GM20431 (cell line): Measurements from ENCODE around the gene PCNX2.
"Not testable (repeated sequence)": the region's sequence is repeated elsewhere in the genome, so short reads cannot be mapped to it uniquely, and the experiment has no call there.

Experiments
- in situ Hi-C: fragments of 300-500 bp; cut with MseI, MboI; formaldehyde crosslinking; loops from one replicate; pipeline ENCODE4 v1.15.0; 2020; ENCODE audit warnings: low sequenced_read_pairs; ENCODE audit not compliant: unreplicated experiment

Gene PCNX2

DNA sequence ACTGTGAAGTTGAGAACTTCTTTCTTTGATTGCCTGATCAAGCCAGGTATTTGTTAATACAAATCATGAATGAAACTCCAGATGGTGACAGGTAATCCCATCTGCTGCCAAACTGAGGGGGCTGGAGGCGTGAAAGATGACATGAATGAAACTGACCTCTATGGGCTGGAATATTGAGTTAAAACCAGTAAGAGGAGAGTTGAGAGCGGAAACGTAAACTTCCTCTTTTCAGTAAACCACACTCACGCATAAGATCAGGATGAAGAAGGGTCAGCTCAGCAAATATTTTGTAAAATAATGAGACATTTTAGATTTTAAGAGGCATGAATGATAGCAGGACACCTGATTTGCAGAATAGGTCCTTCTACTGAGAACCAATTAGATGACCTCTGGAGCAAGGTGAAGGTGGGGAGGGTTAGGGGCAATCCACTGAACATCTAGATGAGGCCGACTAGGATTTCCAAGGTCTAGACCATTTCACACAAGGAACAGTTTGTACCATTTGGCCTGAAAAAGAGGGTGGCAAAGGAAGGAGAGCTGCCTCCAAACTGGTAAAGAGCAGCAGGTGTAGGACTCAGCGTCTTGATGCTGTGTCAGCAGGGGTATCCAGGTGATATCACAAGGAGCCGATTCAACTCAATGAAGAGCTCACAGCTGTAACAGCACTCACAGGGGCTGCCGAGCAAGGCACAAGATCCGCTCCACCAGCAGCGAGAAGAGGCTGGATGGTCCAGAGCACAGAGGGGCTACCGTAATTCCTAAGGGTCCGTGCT, 212.6 kb downstream of the PCNX2 start:
- in situ Hi-C loops: no loop called here

DNA sequence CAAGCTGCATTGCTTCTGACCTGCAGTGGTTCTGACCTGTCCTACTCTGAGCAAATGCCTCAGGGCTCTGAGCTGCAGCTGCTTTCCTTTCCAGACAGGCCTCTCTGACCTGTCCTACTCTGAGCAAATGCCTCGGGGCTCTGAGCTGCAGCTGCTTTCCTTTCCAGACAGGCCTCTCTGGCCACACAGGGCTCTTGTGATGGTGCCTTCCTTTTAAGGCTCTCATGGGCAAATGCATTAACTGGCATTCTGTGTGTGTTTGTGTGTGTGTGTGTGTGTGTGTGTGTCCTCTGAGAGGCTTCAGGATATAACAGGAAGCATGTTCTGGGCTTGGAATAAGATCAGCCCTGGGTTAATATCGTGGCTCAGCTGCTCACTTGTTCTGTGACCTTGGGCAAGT, 213.8 kb downstream of the PCNX2 start:
- in situ Hi-C loops: no loop called here

GRCh38 chr1:233080827-233081226, 214.7 kb downstream of the PCNX2 start:
- in situ Hi-C loops: not testable (repeated sequence)

- in situ Hi-C loops: no loop called here
Measured at GRCh38 chr1:233080286-233080685, 215.2 kb downstream of the PCNX2 start.

GRCh38 chr1:233079574-233079973, 216.0 kb downstream of the PCNX2 start:
- in situ Hi-C loops: no loop called here

DNA sequence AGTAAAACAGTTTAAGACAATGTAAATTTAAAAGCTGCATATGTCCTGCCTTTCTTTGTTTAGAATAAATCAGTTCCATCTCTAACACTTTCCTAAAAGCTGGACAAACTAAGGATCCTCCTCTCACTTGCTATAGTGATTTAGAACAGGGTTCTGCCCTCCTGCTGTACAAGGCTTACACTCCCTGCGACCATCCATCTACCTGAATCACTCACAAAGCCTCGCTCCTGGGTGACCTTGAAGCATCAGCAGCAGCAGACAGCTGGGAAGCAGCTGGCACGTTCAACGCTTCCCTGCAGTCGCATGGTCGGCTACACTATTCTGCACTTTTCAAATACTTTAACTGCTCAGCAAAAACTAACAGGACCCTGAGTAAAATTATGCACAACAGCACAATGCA, 217.1 kb downstream of the PCNX2 start:
- in situ Hi-C loops: no loop called here

GRCh38 chr1:233075915-233076295, 219.6 kb downstream of the PCNX2 start:
- in situ Hi-C loops: no loop called here

DNA sequence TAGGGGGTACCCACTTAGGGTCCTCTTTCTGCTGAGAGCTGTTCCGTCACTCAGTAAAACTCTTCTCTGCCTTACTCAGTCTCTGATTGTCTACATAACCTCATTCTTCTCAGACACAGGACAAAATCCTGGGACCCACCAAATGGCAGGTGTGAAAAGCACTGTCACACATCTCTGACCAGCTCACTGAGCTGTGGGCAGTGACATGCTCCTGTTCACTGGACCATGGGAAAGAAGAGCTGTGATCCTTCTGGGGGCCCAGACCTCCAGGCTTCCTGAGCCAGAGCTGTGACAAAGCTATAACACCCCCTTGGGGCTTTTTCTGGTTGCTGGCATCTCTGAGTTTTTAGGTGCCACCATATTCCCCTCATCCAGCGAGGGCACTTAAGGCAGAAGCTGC, 229.4 kb downstream of the PCNX2 start:
- in situ Hi-C loops: no loop called here

GRCh38 chr1:233065685-233066084, 229.8 kb downstream of the PCNX2 start:
- in situ Hi-C loops: no loop called here

DNA sequence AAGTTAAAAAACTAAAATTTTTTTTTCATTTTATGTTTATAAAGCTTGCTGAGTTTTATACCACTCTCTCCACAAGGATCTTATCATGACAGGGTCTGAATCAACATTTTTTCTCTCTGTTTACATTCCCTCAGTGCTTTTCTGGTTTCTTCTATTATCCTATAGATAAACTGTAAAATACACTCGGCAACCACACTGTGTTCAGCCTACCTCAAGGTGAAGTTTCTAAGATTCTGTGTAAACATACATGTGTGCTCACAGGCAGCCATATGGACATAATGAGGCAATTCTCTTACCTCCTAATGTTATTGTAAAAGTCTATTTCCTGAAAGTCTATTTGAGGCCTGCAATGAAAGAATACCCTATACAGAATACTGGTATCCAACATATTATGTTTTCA, 230.5 kb downstream of the PCNX2 start:
- in situ Hi-C loops: no loop called here

DNA sequence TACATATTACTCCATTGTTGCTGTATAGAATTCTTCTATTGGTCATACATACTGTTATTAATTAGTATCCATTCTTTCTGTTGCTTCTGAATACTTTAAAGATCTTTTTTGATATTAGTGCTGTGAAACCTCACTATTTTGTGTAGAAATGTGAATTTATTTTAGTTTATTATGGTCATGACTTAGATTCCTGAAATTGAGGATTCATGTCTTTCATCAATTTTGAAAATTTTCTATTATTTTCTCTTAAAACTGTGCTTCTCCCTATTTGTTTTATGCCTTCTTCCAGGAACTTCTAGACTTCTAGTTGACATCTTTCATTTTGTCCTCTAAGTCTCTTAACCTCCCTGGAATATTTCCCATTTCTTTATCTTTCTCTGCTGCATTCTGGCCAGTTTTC, 232.1 kb downstream of the PCNX2 start:
- in situ Hi-C loops: no loop called here

GRCh38 chr1:233061265-233061664, 234.3 kb downstream of the PCNX2 start:
- in situ Hi-C loops: no loop called here

GRCh38 chr1:233060461-233060994, 235.0 kb downstream of the PCNX2 start:
- in situ Hi-C loops: no loop called here

GRCh38 chr1:233057836-233058235, 237.7 kb downstream of the PCNX2 start:
- in situ Hi-C loops: no loop called here

DNA sequence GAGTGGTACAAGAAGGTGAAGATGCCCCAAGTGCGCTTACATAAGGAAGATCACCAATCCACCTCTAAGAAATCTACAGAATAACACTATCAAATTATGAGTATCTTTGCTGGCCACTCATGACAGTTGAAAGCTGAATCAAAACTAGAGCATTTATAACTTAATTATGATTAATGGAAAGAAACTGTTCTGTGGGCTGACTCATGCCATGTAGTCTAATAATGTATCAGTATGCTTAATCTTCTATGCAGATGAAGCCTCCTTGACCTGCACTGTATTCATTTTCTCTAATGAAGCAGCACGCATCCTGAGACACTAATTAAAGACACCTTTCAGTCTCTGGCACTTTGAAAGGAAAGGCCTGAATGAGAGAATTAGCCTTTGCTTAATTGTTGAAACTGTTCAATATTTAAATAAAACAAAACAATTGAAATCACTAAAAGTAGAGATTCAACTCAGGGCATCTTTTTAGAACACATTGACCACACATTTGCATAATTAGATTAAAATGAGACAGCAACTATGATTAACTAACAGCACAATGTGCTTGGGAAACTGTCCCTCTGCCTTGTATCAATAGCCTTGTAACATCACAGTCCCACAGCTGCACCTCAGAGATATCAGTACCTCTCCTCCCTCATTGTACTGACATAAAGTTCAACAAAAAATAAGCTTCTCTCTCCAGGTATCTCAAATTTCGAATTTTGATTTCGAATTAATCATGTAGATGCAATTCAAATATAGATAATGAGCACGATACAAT, 239.5 kb downstream of the PCNX2 start:
- in situ Hi-C loops: no loop called here

- in situ Hi-C loops: no loop called here
Measured at GRCh38 chr1:233045588-233045987, 249.9 kb downstream of the PCNX2 start.

DNA sequence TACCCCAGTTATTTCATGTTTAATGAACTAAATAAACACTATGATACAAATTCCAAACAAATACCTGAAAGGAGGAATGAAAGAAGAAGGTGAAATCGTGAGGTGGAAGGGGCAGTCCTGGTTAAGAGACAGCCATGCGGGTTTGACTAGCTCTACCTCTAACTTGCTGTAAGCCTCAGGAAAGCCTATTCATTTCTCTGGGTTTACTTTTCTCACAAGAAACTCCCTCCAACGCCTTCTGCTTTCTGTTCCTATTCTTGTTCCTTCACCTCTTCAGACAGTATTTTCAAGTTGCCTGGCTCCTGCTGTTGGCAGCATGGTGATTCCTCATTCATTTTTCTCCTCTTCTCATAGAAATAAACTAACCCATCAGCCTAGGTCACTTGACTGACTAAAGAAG, 252.7 kb downstream of the PCNX2 start:
- in situ Hi-C loops: no loop called here

DNA sequence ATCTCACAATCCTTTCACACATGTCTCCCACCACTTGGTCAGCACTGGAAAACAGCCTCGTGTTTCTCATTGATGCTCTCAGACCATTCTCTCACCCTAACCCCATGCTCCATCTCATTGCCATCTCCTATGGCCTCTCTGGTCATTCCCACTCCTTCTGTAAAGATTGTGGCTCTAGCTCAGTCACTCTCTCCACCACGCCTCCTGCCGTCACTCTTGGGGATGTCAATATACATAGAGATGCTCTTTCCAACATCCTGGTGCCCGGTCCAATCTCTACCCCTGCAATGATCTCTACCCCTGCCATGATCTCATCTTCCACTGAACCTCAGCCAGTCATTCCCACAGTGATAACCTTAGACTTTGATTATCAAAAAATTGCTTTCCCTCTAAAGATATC, 255.0 kb downstream of the PCNX2 start:
- in situ Hi-C loops: no loop called here

- in situ Hi-C loops: no loop called here
Measured at GRCh38 chr1:233038581-233038980, 256.9 kb downstream of the PCNX2 start.

DNA sequence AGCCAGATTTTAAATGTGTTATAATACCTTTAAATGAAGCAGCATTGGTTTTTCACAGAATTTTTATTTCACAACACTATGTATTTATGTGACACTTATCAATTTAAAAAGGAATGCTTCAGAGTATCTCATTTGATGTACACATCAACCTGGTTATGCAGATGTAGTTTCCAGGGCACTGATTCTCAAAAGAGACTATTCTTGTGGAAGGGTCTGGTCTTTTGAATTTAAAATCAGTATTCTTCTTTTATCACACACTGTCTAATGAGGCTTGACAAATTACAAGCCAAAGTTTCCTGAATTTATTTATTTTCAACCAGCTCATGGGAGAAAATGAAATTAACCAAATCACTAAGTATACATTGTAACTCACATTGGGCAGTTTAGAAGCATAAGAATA, 257.7 kb downstream of the PCNX2 start:
- in situ Hi-C loops: no loop called here

GRCh38 chr1:233034836-233035235, 260.7 kb downstream of the PCNX2 start:
- in situ Hi-C loops: no loop called here
